ENCODE data around the gene NCDN. TPM values are rescaled to one million over a fixed set of nuclear protein-coding genes. Genes with fewer than 3 reads are reported as not detected.

NCDN gene
- total RNA-seq, 2 experiments from 2014 or later, result 21.1 to 23.4 TPM

- ATAC-seq (no peak), DNase-seq (no peak)
- H3K4me1 Mint-ChIP-seq, result peaks cover 45% of the 10 kb centered on the region
- H3K9me3 Mint-ChIP-seq (ENCODE audit: low read depth), result no peaks in the 10 kb centered on the region
- intact Hi-C loops (cut with DNase I, micrococcal nuclease), result loop anchor here (5.0 to 10.0 kb wide), 4 partner anchors 47 to 830 kb away; partner anchors contain the start of genes PSMB2 (in 1 of the 2), SFPQ (in 1 of the 2) and STK40 (in 1 of the 2)
- peaks cover 22% of the 10 kb centered on the region for H3K36me3 Mint-ChIP-seq (ENCODE audit: low read depth)
- H3K4me3 Mint-ChIP-seq, result no peak overlapping the region
- ChIA-PET POLR2A (no interaction called here), CTCF (interaction anchor here (3.3 kb wide), 1 partner anchor 102 kb away, joined by 31 read pairs; no protein-coding TSS in a partner anchor)
- no peak overlapping the region for H3K27ac Mint-ChIP-seq
- no peaks in the 10 kb centered on the region for H3K27me3 Mint-ChIP-seq
Observed at GRCh38 chr1:35554266-35555211, 3.1 kb upstream of the NCDN start.

- peak overlapping the region; percentile 98 for H3K4me3 Mint-ChIP-seq
- intact Hi-C loops (cut with DNase I, micrococcal nuclease), result loop anchor here (5.0 to 10.0 kb wide), 4 partner anchors 48 to 830 kb away; partner anchors contain the start of genes PSMB2 (in 1 of the 2), SFPQ (in 1 of the 2) and STK40 (in 1 of the 2)
- ChIA-PET POLR2A (interaction anchor here (1.3 kb wide), 2 partner anchors 19 to 49 kb away, joined by 5 to 6 read pairs; no protein-coding TSS in a partner anchor), CTCF (interaction anchor here (0.6 to 3.3 kb wide), 3 partner anchors 23 to 161 kb away, joined by 4 to 31 read pairs (median 14); no protein-coding TSS in a partner anchor)
- H3K36me3 Mint-ChIP-seq (ENCODE audit: low read depth), result peaks cover 19% of the 10 kb centered on the region
- peaks cover 44% of the 10 kb centered on the region for H3K4me1 Mint-ChIP-seq
- ATAC-seq (no peak), DNase-seq (no peak)
- no peaks in the 10 kb centered on the region for H3K27me3 Mint-ChIP-seq
- H3K27ac Mint-ChIP-seq, result peak overlapping the region; percentile 51
- H3K9me3 Mint-ChIP-seq (ENCODE audit: low read depth), result no peaks in the 10 kb centered on the region
Observed at GRCh38 chr1:35555212-35555584, 2.4 kb upstream of the NCDN start.

GRCh38 chr1:35555601-35556477, 1.8 kb upstream of the NCDN start:
- Mint-ChIP-seq H3K27ac (peak overlapping the region; percentile 87), H3K27me3 (no peaks in the 10 kb centered on the region), H3K9me3 (ENCODE audit: low read depth) (no peaks in the 10 kb centered on the region), H3K36me3 (ENCODE audit: low read depth) (peaks cover 19% of the 10 kb centered on the region), H3K4me1 (peaks cover 44% of the 10 kb centered on the region), H3K4me3 (peak overlapping the region; percentile 98)
- POLR2A ChIA-PET, result interaction anchor here (0.7 to 1.3 kb wide), 5 partner anchors 9 to 193 kb away, joined by 3 to 6 read pairs (median 3); no protein-coding TSS in a partner anchor
- CTCF ChIA-PET, result interaction anchor here (0.6 to 3.3 kb wide), 10 partner anchors 9 to 697 kb away, joined by 3 to 31 read pairs (median 4); partner anchors contain the start of gene SMIM12
- intact Hi-C loops (cut with DNase I, micrococcal nuclease), result loop anchor here (2.0 to 10.0 kb wide), 6 partner anchors 17 to 829 kb away; partner anchors contain the start of genes AGO3 (in 1 of the 2), PSMB2 (in 1 of the 2), SFPQ (in 1 of the 2) and STK40 (in 1 of the 2)
- DNase-seq (no peak), ATAC-seq (peak; percentile 16)

GRCh38 chr1:35556484-35557117, 998 bp upstream of the NCDN start:
- Mint-ChIP-seq H3K27me3 (no peaks in the 10 kb centered on the region), H3K4me1 (peaks cover 50% of the 10 kb centered on the region), H3K36me3 (ENCODE audit: low read depth) (peaks cover 18% of the 10 kb centered on the region), H3K9me3 (ENCODE audit: low read depth) (no peaks in the 10 kb centered on the region), H3K4me3 (peak overlapping the region; percentile 98), H3K27ac (peak overlapping the region; percentile 87)
- DNase-seq, result peak; percentile 51
- ChIA-PET CTCF (interaction anchor here (0.8 to 3.3 kb wide), 9 partner anchors 8 to 697 kb away, joined by 3 to 31 read pairs (median 3); partner anchors contain the start of gene SMIM12), POLR2A (interaction anchor here (0.6 to 1.5 kb wide), 10 partner anchors 8 to 374 kb away, joined by 3 to 6 read pairs (median 3); partner anchors contain the start of genes AGO3 and SFPQ)
- ATAC-seq, result peak; percentile 2
- intact Hi-C loops (cut with DNase I, micrococcal nuclease), result loop anchor here (1.0 to 10.0 kb wide), 17 partner anchors 17 to 828 kb away; partner anchors contain the start of genes PSMB2 (in 2 of the 2), SFPQ (in 2 of the 2), AGO1 (in 1 of the 2) and AGO3 (in 1 of the 2)

GRCh38 chr1:35557118-35557610, 435 bp upstream of the NCDN start, which contains the start of gene KIAA0319L:
Gene KIAA0319L (minus strand): TSS chr1:35557403. CDS start chr1:35554491, 2,912 bp downstream.
- Mint-ChIP-seq H3K36me3 (ENCODE audit: low read depth) (peaks cover 13% of the 10 kb centered on the region), H3K4me3 (peak within 1 kb of the TSS; percentile 98), H3K27ac (peak within 1 kb of the TSS; percentile 97), H3K4me1 (peaks cover 47% of the 10 kb centered on the region), H3K27me3 (no peaks in the 10 kb centered on the region), H3K9me3 (ENCODE audit: low read depth) (no peaks in the 10 kb centered on the region)
- ChIA-PET CTCF (interaction anchor here (1.6 to 3.3 kb wide), 4 partner anchors 12 to 159 kb away, joined by 3 to 31 read pairs (median 10); no protein-coding TSS in a partner anchor), POLR2A (interaction anchor here (0.6 to 1.5 kb wide), 6 partner anchors 8 to 374 kb away, joined by 3 to 4 read pairs (median 3); partner anchors contain the start of genes AGO3 and SFPQ)
- intact Hi-C loops (cut with DNase I, micrococcal nuclease), result loop anchor here (1.0 to 10.0 kb wide), 17 partner anchors 18 to 828 kb away; partner anchors contain the start of genes PSMB2 (in 2 of the 2), SFPQ (in 2 of the 2), AGO1 (in 1 of the 2) and AGO3 (in 1 of the 2)
- DNase-seq, result no peak
- peak; percentile 69 for ATAC-seq

- intact Hi-C loops (cut with DNase I, micrococcal nuclease), result loop anchor here (1.0 to 10.0 kb wide), 5 partner anchors 51 to 826 kb away; partner anchors contain the start of genes PSMB2 (in 1 of the 2), SFPQ (in 1 of the 2) and STK40 (in 1 of the 2)
- H3K9me3 Mint-ChIP-seq (ENCODE audit: low read depth), result no peaks in the 10 kb centered on the region
- H3K4me3 Mint-ChIP-seq, result peak overlapping the region; percentile 98
- DNase-seq (peak; percentile 55), ATAC-seq (no peak)
- ChIA-PET POLR2A (interaction anchor here (0.7 to 1.2 kb wide), 3 partner anchors 18 to 226 kb away, joined by 3 to 5 read pairs (median 3); no protein-coding TSS in a partner anchor), CTCF (interaction anchor here (0.5 to 3.0 kb wide), 6 partner anchors 10 to 255 kb away, joined by 3 to 14 read pairs (median 6); no protein-coding TSS in a partner anchor)
- peaks cover 48% of the 10 kb centered on the region for H3K4me1 Mint-ChIP-seq
- H3K27ac Mint-ChIP-seq, result peak overlapping the region; percentile 97
- no peaks in the 10 kb centered on the region for H3K27me3 Mint-ChIP-seq
- H3K36me3 Mint-ChIP-seq (ENCODE audit: low read depth), result peaks cover 3% of the 10 kb centered on the region
Observed at GRCh38 chr1:35558374-35559316, 1.0 kb downstream of the NCDN start.

- ChIA-PET CTCF (interaction anchor here (0.5 to 1.5 kb wide), 8 partner anchors 9 to 592 kb away, joined by 3 to 8 read pairs (median 4); no protein-coding TSS in a partner anchor), POLR2A (interaction anchor here (0.7 to 1.2 kb wide), 3 partner anchors 19 to 225 kb away, joined by 3 to 5 read pairs (median 3); no protein-coding TSS in a partner anchor)
- DNase-seq (no peak), ATAC-seq (no peak)
- intact Hi-C loops (cut with DNase I, micrococcal nuclease), result loop anchor here (1.0 to 10.0 kb wide), 5 partner anchors 52 to 825 kb away; partner anchors contain the start of genes PSMB2 (in 1 of the 2), SFPQ (in 1 of the 2) and STK40 (in 1 of the 2)
- Mint-ChIP-seq H3K27ac (peak overlapping the region; percentile 32), H3K27me3 (no peaks in the 10 kb centered on the region), H3K9me3 (ENCODE audit: low read depth) (no peaks in the 10 kb centered on the region), H3K4me1 (peaks cover 49% of the 10 kb centered on the region), H3K4me3 (peak overlapping the region; percentile 1), H3K36me3 (ENCODE audit: low read depth) (no peaks in the 10 kb centered on the region)
Observed at GRCh38 chr1:35559317-35559944, 1.8 kb downstream of the NCDN start.
